DND-41 (cell line): ENCODE measurements around the gene SLC2A1.

Experiments used
- ATAC-seq: fragments of 200-7000 bp; cut with Tn5 transposase; 3 replicates; pipeline ENCODE4 v1.9.1; 2021; ENCODE audit warnings: low read depth; ENCODE audit not compliant: insufficient read depth
- DNase-seq: peaks from one replicate; pipeline ENCODE4 v3.0.0-alpha.2; 2020
- H2AFZ ChIP-seq: 2 replicates; pipeline ENCODE4 v1.6.0; 2012; ENCODE audit warnings: low read depth, low read length
- H3K27ac ChIP-seq: 2 replicates; pipeline ENCODE4 v1.5.1; 2012; ENCODE audit warnings: low read length, inconsistent platforms
- H3K27me3 ChIP-seq: fragments of 200-600 bp; sonication (generic); 2 replicates; pipeline ENCODE4 v1.6.0; 2012; ENCODE audit warnings: low read length, mild to moderate bottlenecking, inconsistent platforms; ENCODE audit not compliant: insufficient read depth, poor library complexity
- H3K36me3 ChIP-seq: 2 replicates; pipeline ENCODE4 v1.5.1; 2012; ENCODE audit warnings: low read length, inconsistent platforms; ENCODE audit not compliant: insufficient read depth
- H3K4me1 ChIP-seq: 2 replicates; pipeline ENCODE4 v1.5.1; 2012; ENCODE audit warnings: mild to moderate bottlenecking, low read length; ENCODE audit not compliant: insufficient read depth
- H3K4me2 ChIP-seq: 2 replicates; pipeline ENCODE4 v1.6.0; 2012; ENCODE audit warnings: mild to moderate bottlenecking, moderate library complexity, low read length, inconsistent platforms; ENCODE audit not compliant: insufficient read depth
- H3K4me3 ChIP-seq, 2 experiments: fragments of 200-600 bp in 1 of 2; shearing (Covaris generic) in 1 of 2; 2 replicates each; pipeline ENCODE4 v1.5.1; 2012 to 2016; ENCODE audit warnings: inconsistent platforms in 2 of 2, low read length in 2 of 2, mild to moderate bottlenecking in 2 of 2, low read depth in 1 of 2, moderate library complexity in 1 of 2
- H3K79me2 ChIP-seq: 2 replicates; pipeline ENCODE4 v1.6.0; 2012; ENCODE audit warnings: low read length, inconsistent platforms; ENCODE audit not compliant: insufficient read depth
- H3K9ac ChIP-seq: 2 replicates; pipeline ENCODE4 v1.6.0; 2012; ENCODE audit warnings: low read depth, mild to moderate bottlenecking, inconsistent platforms, low read length, moderate library complexity
- H3K9me3 ChIP-seq: 2 replicates; pipeline ENCODE4 v1.5.1; 2012; ENCODE audit warnings: low read length, moderate library complexity, mild to moderate bottlenecking, inconsistent platforms; ENCODE audit not compliant: insufficient read depth, severe bottlenecking
- H4K20me1 ChIP-seq: 2 replicates; pipeline ENCODE4 v1.6.0; 2012; ENCODE audit warnings: low read length; ENCODE audit not compliant: insufficient read depth
- EZH2 ChIP-seq: IDR thresholded peaks from 3 replicates; pipeline ENCODE4 v1.6.1; 2012; ENCODE audit warnings: borderline replicate concordance, low read depth, mild to moderate bottlenecking, moderate library complexity, low read length, inconsistent platforms; ENCODE audit not compliant: severe bottlenecking
- TF ChIP-seq, protein P1 (sequence below): IDR thresholded peaks from 2 replicates; pipeline ENCODE4 v1.5.1; 2012; ENCODE audit warnings: borderline replicate concordance, low read length, moderate library complexity, mild to moderate bottlenecking; ENCODE audit not compliant: poor library complexity, severe bottlenecking; ENCODE audit errors: extremely low read depth

The SLC2A1 gene

DNA sequence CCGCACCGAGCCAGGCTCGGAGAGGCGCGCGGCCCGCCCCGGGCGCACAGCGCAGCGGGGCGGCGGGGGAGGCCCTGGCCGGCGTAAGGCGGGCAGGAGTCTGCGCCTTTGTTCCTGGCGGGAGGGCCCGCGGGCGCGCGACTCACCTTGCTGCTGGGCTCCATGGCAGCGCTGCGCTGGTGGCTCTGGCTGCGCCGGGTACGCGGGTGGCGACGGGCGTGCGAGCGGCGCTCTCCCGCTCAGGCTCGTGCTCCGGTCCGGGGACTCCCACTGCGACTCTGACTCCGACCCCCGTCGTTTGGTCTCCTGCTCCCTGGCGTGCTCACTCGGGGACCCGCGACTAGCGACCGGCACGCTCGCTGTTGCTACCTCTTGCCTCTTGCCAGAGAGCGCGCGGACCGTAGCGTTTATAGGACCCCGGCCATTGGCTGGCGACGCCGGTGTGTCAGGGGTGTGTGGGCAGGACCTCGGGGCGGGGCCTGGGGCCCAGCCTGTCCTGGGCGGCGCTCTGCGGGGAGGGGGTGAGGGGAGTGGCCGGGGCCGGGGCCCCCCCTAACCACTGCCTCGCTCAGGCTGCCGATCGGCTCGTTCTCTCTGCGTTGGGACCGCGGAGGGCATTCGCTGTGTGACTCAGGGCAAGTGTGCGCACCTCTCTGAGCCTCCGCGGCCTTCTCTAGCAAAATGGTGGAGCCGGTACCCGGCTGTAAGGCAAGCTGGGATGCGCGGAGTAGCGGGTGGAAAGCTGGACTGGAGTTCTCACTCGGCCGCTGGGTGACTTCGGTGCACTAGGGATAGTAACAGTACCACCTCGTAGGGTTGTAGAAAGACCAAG, at the start of gene SLC2A1:
Gene SLC2A1 (minus strand): TSS at position 381 of the 832 bp plus-strand sequence. CDS start 217 bp downstream, at position 164.
- Histone ChIP-seq H4K20me1 (peaks cover 41% of the 10 kb centered on the region), H3K4me2 (peak within 1 kb of the TSS; percentile 69), H3K4me3 (peak within 1 kb of the TSS; percentile 54 to 93), H3K79me2 (peaks cover 56% of the 10 kb centered on the region), H3K27ac (peak within 1 kb of the TSS; percentile 83), H3K36me3 (peaks cover 38% of the 10 kb centered on the region), H3K9me3 (no peaks in the 10 kb centered on the region), H3K4me1 (peaks cover 42% of the 10 kb centered on the region), H3K9ac (peak within 1 kb of the TSS; percentile 92), H2AFZ (peak within 1 kb of the TSS; percentile 80), H3K27me3 (peaks cover 38% of the 10 kb centered on the region)
- ATAC-seq: peak; percentile 86
- no peak for TF ChIP-seq EZH2
- TF ChIP-seq, protein P1, sequence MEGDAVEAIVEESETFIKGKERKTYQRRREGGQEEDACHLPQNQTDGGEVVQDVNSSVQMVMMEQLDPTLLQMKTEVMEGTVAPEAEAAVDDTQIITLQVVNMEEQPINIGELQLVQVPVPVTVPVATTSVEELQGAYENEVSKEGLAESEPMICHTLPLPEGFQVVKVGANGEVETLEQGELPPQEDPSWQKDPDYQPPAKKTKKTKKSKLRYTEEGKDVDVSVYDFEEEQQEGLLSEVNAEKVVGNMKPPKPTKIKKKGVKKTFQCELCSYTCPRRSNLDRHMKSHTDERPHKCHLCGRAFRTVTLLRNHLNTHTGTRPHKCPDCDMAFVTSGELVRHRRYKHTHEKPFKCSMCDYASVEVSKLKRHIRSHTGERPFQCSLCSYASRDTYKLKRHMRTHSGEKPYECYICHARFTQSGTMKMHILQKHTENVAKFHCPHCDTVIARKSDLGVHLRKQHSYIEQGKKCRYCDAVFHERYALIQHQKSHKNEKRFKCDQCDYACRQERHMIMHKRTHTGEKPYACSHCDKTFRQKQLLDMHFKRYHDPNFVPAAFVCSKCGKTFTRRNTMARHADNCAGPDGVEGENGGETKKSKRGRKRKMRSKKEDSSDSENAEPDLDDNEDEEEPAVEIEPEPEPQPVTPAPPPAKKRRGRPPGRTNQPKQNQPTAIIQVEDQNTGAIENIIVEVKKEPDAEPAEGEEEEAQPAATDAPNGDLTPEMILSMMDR: no peak
- DNase-seq: peak; percentile 96

DNA sequence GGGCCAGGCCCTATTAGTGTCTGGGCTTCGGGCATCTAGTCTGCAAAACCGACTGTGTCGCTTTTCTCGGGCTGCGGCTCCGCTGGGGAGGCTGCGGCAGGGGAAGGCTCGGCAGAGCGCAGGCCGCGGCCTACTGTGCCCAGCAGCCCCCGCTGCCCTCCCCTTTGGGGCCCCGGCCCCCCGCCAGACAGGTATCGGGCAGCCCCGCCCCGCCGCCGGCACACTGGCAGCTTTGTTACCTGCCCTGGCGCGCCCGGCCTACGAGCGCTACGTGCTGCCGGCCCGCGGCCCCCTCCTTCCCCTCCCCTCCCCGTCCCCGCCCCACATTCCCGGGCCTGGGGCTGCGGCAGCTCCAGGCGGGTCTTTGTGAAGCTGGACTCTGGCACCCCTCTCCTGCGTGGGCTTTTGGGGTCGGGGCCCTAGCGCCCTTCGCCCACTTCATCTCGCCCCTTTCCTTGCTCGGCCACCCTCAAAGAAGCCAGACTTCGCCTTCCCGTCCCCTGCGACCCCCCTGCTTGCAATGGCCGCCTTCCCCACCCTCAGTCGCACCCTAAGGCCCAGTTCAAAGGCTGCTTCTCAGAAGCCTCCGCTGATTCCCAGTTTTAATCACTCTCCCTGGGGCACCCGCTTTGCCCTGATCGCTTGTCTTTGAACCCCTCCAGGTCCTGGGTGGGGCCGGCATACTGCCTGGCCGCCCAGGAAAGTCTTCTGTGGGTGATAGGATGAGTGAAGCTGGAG, 48.9 kb upstream of the SLC2A1 start:
- Histone ChIP-seq H3K36me3 (no peaks in the 10 kb centered on the region), H2AFZ (no peak overlapping the region), H3K4me2 (no peak overlapping the region), H3K27me3 (peaks cover 4% of the 10 kb centered on the region), H3K4me3 (no peak overlapping the region), H3K27ac (no peak overlapping the region), H3K9ac (no peak overlapping the region), H4K20me1 (no peaks in the 10 kb centered on the region), H3K4me1 (no peaks in the 10 kb centered on the region), H3K9me3 (no peaks in the 10 kb centered on the region), H3K79me2 (no peaks in the 10 kb centered on the region)
- ATAC-seq (no peak), DNase-seq (no peak)
- TF ChIP-seq, protein P1: no peak
- no peak for TF ChIP-seq EZH2

DNA sequence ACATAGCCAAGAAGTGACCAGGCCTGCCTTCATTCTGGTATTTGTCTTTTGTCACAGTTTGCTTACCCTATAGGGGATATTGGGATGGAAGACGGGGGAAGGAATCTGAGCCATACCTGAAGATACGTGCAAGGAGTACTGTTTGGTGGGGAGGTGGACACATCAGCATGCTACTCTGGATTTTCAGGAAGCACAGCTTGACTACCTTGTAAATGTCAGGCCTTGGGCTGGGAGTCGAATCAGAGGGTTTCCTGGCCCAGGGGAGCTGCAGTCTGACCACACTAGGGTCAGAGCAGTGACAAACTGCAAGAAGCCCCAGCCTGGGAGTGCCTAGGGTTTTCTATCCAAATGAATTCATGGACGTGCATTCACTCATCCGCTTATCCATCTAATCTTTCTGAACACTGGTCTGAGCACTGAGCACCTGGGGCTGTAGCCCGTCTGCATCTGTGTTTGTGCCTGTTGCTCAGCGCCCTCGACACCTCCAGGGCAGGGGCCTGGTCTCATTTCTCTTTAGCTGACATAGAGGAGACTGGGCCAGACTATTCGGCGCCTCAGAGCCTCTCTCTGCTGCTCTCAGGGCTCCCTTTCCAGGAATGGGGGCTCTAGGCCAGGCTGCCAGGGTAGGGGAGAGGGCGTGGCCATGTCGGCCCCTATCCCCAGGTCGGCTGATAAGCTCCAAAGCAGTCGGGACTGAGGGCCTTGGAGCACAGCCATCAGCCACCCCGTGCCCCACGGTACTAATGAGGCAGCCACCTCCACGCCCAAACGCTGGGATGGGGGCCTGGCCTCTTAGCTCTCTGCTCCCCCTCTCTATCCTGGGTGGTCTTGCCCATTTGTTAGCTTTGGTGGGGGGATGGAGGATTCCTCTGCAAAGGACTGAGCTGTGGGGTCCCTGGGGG, 47.0 kb upstream of the SLC2A1 start:
- no peaks in the 10 kb centered on the region for H3K36me3 ChIP-seq
- TF ChIP-seq EZH2: no peak
- TF ChIP-seq, protein P1: no peak
- DNase-seq (no peak), ATAC-seq (no peak)
- H3K27me3 ChIP-seq: no peaks in the 10 kb centered on the region
- H3K4me1 ChIP-seq: no peaks in the 10 kb centered on the region
- no peak overlapping the region for H3K4me3 ChIP-seq
- no peaks in the 10 kb centered on the region for H3K79me2 ChIP-seq
- H3K9me3 ChIP-seq: no peaks in the 10 kb centered on the region
- H3K4me2 ChIP-seq: no peak overlapping the region
- H3K27ac ChIP-seq: no peak overlapping the region
- no peak overlapping the region for H2AFZ ChIP-seq
- no peaks in the 10 kb centered on the region for H4K20me1 ChIP-seq
- H3K9ac ChIP-seq: no peak overlapping the region
